Muscle layer of duodenum (tissue), 2 donors: Measurements from ENCODE around the gene GARIN5A.

Experiments
- H3K27ac ChIP-seq: one replicate; pipeline ENCODE4 v1.7.0; 2013; ENCODE audit warnings: mild to moderate bottlenecking, low read length
- H3K27me3 ChIP-seq: one replicate; pipeline ENCODE4 v1.7.0; 2013; ENCODE audit warnings: low read depth, mild to moderate bottlenecking, control low read depth, low read length
- H3K36me3 ChIP-seq, 2 donors: one replicate each; pipeline ENCODE4 v1.7.0; 2013; ENCODE audit warnings: low read length in 2 of 2, control low read depth in 1 of 2, mild to moderate bottlenecking in 1 of 2; ENCODE audit not compliant: insufficient read depth in 2 of 2, control insufficient read depth in 1 of 2
- H3K4me1 ChIP-seq, 2 donors: one replicate each; pipeline ENCODE4 v1.7.0; 2013; ENCODE audit warnings: low read length in 2 of 2, mild to moderate bottlenecking in 2 of 2, control low read depth in 1 of 2, moderate library complexity in 1 of 2; ENCODE audit not compliant: insufficient read depth in 2 of 2, control insufficient read depth in 1 of 2
- H3K4me3 ChIP-seq, 2 donors: one replicate each; pipeline ENCODE4 v1.7.0; 2013; ENCODE audit warnings: low read length in 2 of 2, low read depth in 1 of 2, mild to moderate bottlenecking in 1 of 2
- H3K9me3 ChIP-seq, 2 donors: one replicate each; pipeline ENCODE4 v1.7.0; 2013; ENCODE audit warnings: low read length in 2 of 2, control low read depth in 1 of 2, mild to moderate bottlenecking in 1 of 2; ENCODE audit not compliant: control insufficient read depth in 1 of 2
- donor health status: healthy.

GARIN5A gene

DNA sequence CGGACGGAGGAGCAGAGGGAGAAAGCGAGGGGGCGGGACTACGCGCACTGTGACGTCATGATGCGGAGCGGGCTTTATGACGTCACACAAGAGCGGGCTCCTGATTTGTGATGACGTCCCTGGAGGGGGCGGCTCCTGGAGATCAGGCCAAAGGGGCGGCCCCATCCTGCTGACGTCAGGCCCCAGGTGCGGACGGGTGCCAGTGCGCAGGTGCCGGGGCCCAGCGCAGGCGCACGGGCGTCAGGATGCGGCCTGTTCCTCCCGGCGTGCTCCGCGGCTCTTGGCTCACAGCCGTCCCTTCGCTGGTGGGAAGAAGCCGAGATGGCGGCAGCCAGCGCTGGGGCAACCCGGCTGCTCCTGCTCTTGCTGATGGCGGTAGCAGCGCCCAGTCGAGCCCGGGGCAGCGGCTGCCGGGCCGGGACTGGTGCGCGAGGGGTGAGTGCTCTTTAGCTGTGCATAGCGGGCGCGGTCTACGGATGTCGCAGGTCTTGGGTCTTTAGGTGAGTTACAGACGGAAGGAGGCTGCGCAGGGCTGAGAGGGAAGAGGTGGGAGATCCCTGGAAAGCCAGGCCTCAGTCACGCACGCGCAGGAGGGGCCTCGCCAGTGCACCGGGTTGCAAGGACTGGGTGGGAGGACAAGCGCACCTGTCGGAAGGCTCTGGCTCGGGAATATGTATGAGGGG lies at the start of gene GARIN5A, which contains the start of gene EMC10:
TSS of gene GARIN5A (minus strand) at position 625 of the 683 bp plus-strand sequence. CDS start at position 165, 460 bp downstream.
TSS of gene EMC10 (plus strand) at position 284 of the 683 bp plus-strand sequence. CDS start at position 322, 38 bp downstream.
- peak within 1 kb of the TSS; percentile 85 to 88 for H3K4me3 ChIP-seq
- H3K36me3 ChIP-seq = peaks cover 0 to 25% of the 10 kb centered on the region in 2 donors
- H3K4me1 ChIP-seq = peaks cover 4 to 13% of the 10 kb centered on the region in 2 donors
- no peaks in the 10 kb centered on the region for H3K9me3 ChIP-seq
- H3K27me3 ChIP-seq = no peaks in the 10 kb centered on the region
- H3K27ac ChIP-seq = peak within 1 kb of the TSS; percentile 60

GRCh38 chr19:50522881-50523280 lies 46.2 kb upstream of the GARIN5A start:
- no peaks in the 10 kb centered on the region for H3K36me3 ChIP-seq
- no peaks in the 10 kb centered on the region for H3K4me1 ChIP-seq
- no peaks in the 10 kb centered on the region for H3K27me3 ChIP-seq
- H3K9me3 ChIP-seq = no peaks in the 10 kb centered on the region
- no peak overlapping the region for H3K4me3 ChIP-seq
- H3K27ac ChIP-seq = no peak overlapping the region

- no peak overlapping the region for H3K27ac ChIP-seq
Measured at GRCh38 chr19:50520822-50521465, 44.3 kb upstream of the GARIN5A start.

DNA sequence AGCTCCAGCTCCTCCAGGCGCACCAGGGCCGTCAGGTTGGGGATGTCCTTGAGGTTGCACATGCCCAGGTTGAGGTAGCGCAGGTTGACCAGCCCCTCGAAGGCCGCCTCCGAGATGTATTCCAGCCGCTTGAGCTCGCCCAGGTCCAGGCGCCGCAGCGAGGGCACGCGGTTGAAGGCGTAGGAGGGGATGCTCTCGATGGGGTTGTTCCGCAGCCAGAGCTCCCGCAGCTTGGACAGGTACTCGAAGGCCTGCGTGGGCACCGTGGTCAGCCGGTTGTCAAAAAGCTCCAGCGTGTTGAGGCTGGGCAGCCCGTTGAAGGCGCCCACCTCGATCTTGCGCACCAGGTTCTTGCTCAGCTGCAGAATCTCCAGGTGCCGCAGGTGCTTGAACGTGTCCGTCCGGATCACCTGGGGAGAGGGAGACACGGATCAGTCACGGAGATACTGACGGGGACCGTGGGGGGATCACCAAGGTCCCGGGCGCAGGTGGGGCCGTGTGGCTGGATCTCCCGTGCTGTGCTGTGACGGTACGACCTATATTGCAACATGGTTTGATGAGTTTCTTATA lies 42.4 kb upstream of the GARIN5A start:
- H3K27me3 ChIP-seq = no peaks in the 10 kb centered on the region
- no peaks in the 10 kb centered on the region for H3K4me1 ChIP-seq
- H3K9me3 ChIP-seq = no peaks in the 10 kb centered on the region
- no peak overlapping the region for H3K4me3 ChIP-seq
- H3K27ac ChIP-seq = no peak overlapping the region
- no peaks in the 10 kb centered on the region for H3K36me3 ChIP-seq

More at GRCh38 chr19:50520822-50521465, 44.3 kb upstream of the GARIN5A start:
- H3K9me3 ChIP-seq = no peaks in the 10 kb centered on the region
- H3K27me3 ChIP-seq = no peaks in the 10 kb centered on the region
- H3K36me3 ChIP-seq = no peaks in the 10 kb centered on the region
- H3K4me1 ChIP-seq = no peaks in the 10 kb centered on the region
- H3K4me3 ChIP-seq = no peak overlapping the region

- Histone ChIP-seq H3K36me3 (no peaks in the 10 kb centered on the region), H3K4me1 (no peaks in the 10 kb centered on the region), H3K27me3 (no peaks in the 10 kb centered on the region), H3K27ac (no peak overlapping the region), H3K9me3 (no peaks in the 10 kb centered on the region), H3K4me3 (no peak overlapping the region)
Measured at GRCh38 chr19:50518091-50519005, 41.7 kb upstream of the GARIN5A start.

- no peak overlapping the region for H3K27ac ChIP-seq
- H3K36me3 ChIP-seq = no peaks in the 10 kb centered on the region
- no peaks in the 10 kb centered on the region for H3K27me3 ChIP-seq
- H3K9me3 ChIP-seq = no peaks in the 10 kb centered on the region
- H3K4me1 ChIP-seq = no peaks in the 10 kb centered on the region
- H3K4me3 ChIP-seq = no peak overlapping the region
Measured at GRCh38 chr19:50517704-50518075, 41.0 kb upstream of the GARIN5A start.

DNA sequence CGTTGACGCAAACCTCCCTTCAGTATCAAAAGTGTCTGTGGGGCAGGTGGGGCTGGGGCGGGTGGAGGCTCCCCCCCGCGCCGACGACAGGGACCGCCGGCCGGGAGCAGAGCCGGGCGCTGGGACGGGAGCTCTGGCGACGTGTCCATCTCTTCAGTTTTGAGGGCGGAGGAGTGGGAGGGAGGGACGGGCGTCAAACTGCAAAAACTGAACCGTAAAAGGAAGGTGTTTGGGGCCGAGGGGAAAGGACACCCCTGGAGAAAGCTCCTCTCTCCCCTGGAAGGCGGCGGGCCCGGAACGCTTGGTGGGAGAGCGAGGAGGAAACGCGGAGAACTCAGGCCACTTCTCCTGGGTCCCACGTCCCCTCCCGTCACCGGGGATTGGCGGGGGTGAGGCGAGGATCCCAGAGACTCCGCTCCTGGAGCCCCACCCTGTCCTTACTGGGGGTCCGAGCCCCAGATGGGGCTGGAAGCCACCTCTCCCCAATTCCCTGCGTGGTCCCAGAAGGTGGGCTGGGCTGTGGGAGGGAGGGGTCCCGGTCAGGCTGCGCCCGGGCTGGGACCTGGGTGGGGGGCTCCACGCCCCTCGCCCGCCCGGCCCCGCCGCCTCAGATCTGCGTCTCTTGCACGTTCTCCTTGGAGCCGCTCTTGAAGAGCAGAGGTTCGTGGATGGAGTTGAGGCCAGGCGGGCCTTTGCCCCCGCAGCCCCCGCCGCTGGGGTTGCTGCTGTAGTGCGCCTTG lies 40.5 kb upstream of the GARIN5A start:
- no peak overlapping the region for H3K4me3 ChIP-seq
- no peaks in the 10 kb centered on the region for H3K4me1 ChIP-seq
- no peak overlapping the region for H3K27ac ChIP-seq
- H3K27me3 ChIP-seq = no peaks in the 10 kb centered on the region
- no peaks in the 10 kb centered on the region for H3K9me3 ChIP-seq
- no peaks in the 10 kb centered on the region for H3K36me3 ChIP-seq

DNA sequence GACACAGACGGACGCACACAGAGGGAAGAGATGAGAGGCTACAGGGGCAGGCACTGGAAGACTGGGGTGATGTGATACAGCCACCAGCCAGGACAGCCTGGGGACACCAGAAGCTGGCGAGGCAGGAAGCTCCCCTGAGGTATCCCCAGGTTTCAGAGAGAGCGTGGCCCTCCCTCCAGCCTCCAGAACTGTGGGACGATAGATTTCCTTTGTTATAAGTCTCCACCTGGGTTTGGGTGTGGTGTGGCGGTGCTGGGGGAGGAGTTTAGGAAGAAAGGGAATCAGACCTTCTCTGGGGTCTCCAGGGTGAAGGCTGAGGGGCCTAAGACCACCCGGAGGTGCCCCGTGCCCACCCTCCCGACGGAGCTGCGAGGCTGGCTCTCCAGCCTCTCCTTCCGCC lies 39.8 kb upstream of the GARIN5A start:
- Histone ChIP-seq H3K36me3 (no peaks in the 10 kb centered on the region), H3K4me3 (no peak overlapping the region), H3K9me3 (no peaks in the 10 kb centered on the region), H3K4me1 (peaks cover 0 to 3% of the 10 kb centered on the region in 2 donors), H3K27me3 (no peaks in the 10 kb centered on the region), H3K27ac (no peak overlapping the region)

DNA sequence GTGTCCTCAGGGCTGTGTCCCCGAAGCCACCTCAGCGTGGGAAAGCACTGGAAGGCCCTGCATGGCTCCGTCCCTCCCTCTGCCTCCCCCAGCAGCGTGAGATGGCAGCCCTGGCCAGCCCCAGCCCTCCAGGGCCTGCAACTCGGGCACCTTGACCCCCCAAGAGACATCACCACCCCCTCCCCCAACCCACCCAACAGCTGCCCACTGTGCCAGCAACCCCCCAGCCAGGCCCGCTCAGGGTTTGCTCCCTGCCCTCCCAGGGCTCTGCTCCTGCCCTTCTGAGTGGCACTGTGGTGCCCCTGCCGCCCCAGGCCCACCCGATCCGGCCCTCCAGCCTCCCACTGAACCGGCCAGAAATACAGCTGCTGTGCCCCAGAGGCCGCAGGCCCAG lies 38.5 kb upstream of the GARIN5A start:
- Histone ChIP-seq H3K4me1 (peaks cover 4 to 10% of the 10 kb centered on the region in 2 donors), H3K27me3 (no peaks in the 10 kb centered on the region), H3K4me3 (no peak overlapping the region), H3K27ac (no peak overlapping the region), H3K9me3 (no peaks in the 10 kb centered on the region), H3K36me3 (no peaks in the 10 kb centered on the region)

- Histone ChIP-seq H3K27ac (no peak overlapping the region), H3K4me3 (no peak overlapping the region), H3K9me3 (no peaks in the 10 kb centered on the region), H3K36me3 (no peaks in the 10 kb centered on the region), H3K27me3 (no peaks in the 10 kb centered on the region), H3K4me1 (peaks cover 4 to 14% of the 10 kb centered on the region in 2 donors)
Measured at GRCh38 chr19:50514346-50515167, 37.9 kb upstream of the GARIN5A start.
